Activated T-helper 1 cell treated with Interleukin-2 at 50 U/mL for 16 hours (primary cell): ENCODE measurements around the gene INSYN1.
"Not testable (repeated sequence)": the region's sequence is repeated elsewhere in the genome, so short reads cannot be mapped to it uniquely, and the experiment has no call there.

Experiments
- DNase-seq: peaks from one replicate; pipeline ENCODE4 v3.0.0-alpha.2; 2020; ENCODE audit warnings: low read depth

INSYN1 gene

GRCh38 chr15:73749971-73750370 is 3.2 kb downstream of the INSYN1 start:
- DNase-seq, result no peak

- no peak for DNase-seq
These were observed 3.6 kb downstream of the INSYN1 start for GRCh38 chr15:73749533-73749932.

- no peak for DNase-seq
These were observed 4.4 kb downstream of the INSYN1 start for GRCh38 chr15:73748730-73749129.

GRCh38 chr15:73747847-73748590 is 5.1 kb downstream of the INSYN1 start:
- no peak for DNase-seq

GRCh38 chr15:73746883-73747282 is 6.3 kb downstream of the INSYN1 start:
- no peak for DNase-seq

GRCh38 chr15:73746261-73746660 is 6.9 kb downstream of the INSYN1 start:
- no peak for DNase-seq

- no peak for DNase-seq
These were observed 8.1 kb downstream of the INSYN1 start for GRCh38 chr15:73745073-73745472.

GRCh38 chr15:73744293-73744692 is 8.9 kb downstream of the INSYN1 start:
- no peak for DNase-seq

- no peak for DNase-seq
These were observed 11.8 kb downstream of the INSYN1 start for GRCh38 chr15:73741321-73741836.

GRCh38 chr15:73740152-73741048 is 12.8 kb downstream of the INSYN1 start:
- no peak for DNase-seq

GRCh38 chr15:73737535-73737934 is 15.6 kb downstream of the INSYN1 start:
- no peak for DNase-seq

- DNase-seq, result no peak
These were observed 20.2 kb downstream of the INSYN1 start for GRCh38 chr15:73732930-73733329.

GRCh38 chr15:73732051-73732450 is 21.1 kb downstream of the INSYN1 start:
- DNase-seq, result not testable (repeated sequence)

GRCh38 chr15:73727330-73727976 is 25.7 kb downstream of the INSYN1 start:
- no peak for DNase-seq

- DNase-seq, result no peak
These were observed 28.9 kb downstream of the INSYN1 start for GRCh38 chr15:73724212-73724611.

- DNase-seq, result no peak
These were observed 30.0 kb downstream of the INSYN1 start for GRCh38 chr15:73723191-73723590.

GRCh38 chr15:73722425-73722824 is 30.7 kb downstream of the INSYN1 start:
- DNase-seq, result no peak

- no peak for DNase-seq
These were observed 34.5 kb downstream of the INSYN1 start for GRCh38 chr15:73718694-73719093.

- no peak for DNase-seq
These were observed 35.3 kb downstream of the INSYN1 start for GRCh38 chr15:73717802-73718201.

GRCh38 chr15:73717206-73717605 is 35.9 kb downstream of the INSYN1 start:
- no peak for DNase-seq

GRCh38 chr15:73716417-73716816 is 36.7 kb downstream of the INSYN1 start:
- DNase-seq, result no peak

GRCh38 chr15:73715417-73715816 is 37.7 kb downstream of the INSYN1 start:
- DNase-seq, result no peak
